Vagina (tissue), 2 donors: ENCODE results near the gene TMEM108.

Experiments used
- POLR2A ChIP-seq, 2 donors: fragments of 450-650 bp; IDR thresholded peaks; one replicate each; pipeline ENCODE4 v1.6.1; 2017; ENCODE audit warnings: antibody characterized with exemption in 2 of 2, mild to moderate bottlenecking in 2 of 2, moderate library complexity in 2 of 2
- TF ChIP-seq, protein P1 (sequence below), 3 experiments: fragments of 450-650 bp in 2 of 3; fragments of 200-600 bp in 1 of 3; sonication (generic) in 1 of 3; IDR thresholded peaks; one replicate each; pipeline ENCODE4 v1.5.1; 2017 to 2019; ENCODE audit warnings: antibody characterized with exemption in 3 of 3, mild to moderate bottlenecking in 2 of 3, moderate library complexity in 2 of 3

DNA sequence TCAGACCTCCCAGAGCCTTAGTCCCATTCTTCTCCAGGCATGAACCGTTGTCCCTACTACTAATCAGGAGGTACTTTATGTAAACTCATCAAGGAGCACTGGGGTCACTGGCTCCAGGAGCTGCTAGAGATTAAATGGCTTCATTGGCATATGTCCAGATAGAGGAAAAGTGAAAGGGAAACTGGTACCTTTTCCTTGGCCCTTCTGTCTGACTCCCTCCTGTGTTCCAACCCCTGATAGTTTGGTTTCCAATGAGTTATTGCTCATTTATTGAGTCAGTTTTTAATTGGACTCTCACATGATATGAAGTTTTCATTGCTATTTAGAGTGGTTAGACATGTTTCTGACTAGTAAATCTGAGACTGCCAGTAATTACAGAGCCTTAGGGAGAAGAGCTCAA is 231.2 kb downstream of the TMEM108 start:
- TF ChIP-seq, protein P1, sequence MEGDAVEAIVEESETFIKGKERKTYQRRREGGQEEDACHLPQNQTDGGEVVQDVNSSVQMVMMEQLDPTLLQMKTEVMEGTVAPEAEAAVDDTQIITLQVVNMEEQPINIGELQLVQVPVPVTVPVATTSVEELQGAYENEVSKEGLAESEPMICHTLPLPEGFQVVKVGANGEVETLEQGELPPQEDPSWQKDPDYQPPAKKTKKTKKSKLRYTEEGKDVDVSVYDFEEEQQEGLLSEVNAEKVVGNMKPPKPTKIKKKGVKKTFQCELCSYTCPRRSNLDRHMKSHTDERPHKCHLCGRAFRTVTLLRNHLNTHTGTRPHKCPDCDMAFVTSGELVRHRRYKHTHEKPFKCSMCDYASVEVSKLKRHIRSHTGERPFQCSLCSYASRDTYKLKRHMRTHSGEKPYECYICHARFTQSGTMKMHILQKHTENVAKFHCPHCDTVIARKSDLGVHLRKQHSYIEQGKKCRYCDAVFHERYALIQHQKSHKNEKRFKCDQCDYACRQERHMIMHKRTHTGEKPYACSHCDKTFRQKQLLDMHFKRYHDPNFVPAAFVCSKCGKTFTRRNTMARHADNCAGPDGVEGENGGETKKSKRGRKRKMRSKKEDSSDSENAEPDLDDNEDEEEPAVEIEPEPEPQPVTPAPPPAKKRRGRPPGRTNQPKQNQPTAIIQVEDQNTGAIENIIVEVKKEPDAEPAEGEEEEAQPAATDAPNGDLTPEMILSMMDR (IDR thresholded peaks at IDR 0.05), result no peak
- no peak for TF ChIP-seq POLR2A (IDR thresholded peaks at IDR 0.05)
